Activated T-cell treated with anti-CD3 and anti-CD28 coated beads for 48 hours (primary cell): ENCODE data around the gene CFHR5.
"Not testable (repeated sequence)": the region's sequence is repeated elsewhere in the genome, so short reads cannot be mapped to it uniquely, and the experiment has no call there.

Source experiments
- DNase-seq: peaks from one replicate; pipeline ENCODE4 v3.0.0-alpha.2; 2020; ENCODE audit warnings: low read depth

The CFHR5 gene

DNA sequence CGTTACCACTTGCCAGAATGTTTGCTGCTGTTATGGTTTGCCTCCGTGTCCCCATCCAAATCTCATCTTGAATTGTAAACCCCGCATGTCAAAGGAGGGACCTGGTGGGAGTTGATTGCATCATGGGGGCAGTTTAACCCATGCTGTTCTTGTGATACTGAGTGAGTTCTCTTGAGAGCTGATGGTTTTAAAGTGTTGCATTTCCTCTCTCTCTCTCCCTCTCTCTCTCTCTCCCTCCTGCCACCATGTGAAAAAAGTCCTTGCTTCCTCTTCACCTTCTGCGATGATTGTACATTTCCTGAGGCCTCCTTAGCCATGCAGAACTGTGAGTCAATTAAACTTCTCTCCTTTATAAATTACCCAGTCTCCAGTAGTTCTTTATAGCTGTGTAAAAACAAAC is 44.4 kb downstream of the CFHR5 start:
- DNase-seq = no peak

DNA sequence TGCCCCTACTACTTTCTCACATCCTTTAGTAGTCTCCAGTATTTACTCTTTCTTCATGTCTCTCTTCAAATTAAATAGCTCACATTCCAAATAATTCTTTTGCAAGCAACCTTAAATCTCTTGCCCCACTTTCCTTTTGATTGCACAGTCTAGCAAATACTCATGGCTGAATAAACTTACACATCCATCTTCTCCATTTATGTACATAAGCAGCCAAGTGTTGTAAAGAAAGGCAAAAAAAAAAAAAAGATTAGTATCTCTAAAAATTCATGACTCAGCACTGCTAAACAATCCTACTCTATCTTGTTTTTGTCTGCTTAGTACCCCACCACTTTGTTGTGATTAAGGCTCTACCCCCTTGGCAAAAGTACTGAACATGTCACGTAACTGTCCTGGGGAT is 47.1 kb downstream of the CFHR5 start:
- no peak for DNase-seq

DNA sequence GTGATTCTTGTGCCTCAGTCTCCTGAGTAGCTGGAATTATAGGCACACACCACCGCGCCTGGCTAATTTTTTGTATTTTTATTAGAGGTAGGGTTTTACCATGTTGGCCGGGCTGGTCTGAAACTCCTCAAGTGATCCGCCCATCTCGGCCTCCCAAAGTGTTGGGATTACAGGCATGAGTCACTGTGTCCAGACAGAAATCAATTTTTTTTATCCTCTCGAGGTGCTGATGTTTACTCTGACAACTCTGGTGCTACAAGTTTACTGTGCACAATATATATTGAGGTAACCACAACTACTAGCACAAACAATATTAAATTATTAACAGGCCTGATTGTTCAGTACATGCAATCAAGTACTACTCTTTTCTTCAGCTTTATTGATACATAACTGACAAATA is 50.0 kb downstream of the CFHR5 start:
- no peak for DNase-seq

DNA sequence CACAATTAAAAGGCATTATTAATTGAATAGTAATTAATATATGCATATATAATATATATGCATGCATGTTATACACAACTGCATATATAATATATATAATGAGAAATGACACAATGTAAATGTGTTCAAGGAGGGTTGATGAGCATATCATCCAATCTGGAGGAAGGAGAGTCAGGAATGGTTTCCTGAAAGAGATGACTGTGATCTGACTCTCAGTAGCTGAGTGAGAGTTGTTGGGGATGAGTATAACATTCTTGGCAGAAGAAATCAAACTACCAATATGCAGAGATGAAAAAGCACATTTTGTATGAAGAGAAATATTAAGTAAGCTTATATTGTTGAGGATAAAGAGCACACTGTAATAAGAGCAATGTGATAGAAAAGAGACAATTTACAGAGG is 52.4 kb downstream of the CFHR5 start:
- DNase-seq = no peak

DNA sequence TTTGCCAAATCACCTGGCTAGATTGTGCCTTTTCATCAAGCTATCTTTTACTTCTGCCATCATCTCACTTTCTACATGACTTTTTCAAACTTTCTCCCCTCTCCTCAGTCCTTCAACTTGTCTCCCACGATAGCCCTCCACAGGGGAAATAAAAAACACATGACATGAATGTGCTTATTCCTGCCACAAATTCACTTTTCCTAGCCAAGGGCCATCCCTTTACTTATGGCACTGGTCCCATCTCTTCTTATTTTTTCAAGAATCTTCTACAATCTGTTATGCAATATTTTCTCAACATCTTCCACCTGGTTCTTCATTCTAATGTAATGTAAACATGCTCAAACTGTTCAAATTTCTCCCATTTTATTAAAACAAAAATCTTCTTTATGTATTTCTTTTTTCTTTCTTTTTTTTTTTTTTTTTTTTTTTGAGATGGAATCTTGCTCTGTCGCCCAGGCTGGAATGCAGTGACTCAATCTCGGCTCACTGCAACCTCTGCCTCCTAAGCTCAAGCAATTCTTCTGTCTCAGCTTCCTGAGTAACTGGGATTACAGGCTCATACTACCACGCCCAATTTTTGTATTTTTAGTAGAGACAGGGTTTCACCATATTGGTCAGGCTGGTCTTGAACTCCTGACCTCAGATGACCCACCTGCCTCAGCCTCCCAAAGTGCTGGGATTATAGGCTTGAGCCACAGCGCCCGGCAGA is 57.4 kb downstream of the CFHR5 start:
- DNase-seq = not testable (repeated sequence)

DNA sequence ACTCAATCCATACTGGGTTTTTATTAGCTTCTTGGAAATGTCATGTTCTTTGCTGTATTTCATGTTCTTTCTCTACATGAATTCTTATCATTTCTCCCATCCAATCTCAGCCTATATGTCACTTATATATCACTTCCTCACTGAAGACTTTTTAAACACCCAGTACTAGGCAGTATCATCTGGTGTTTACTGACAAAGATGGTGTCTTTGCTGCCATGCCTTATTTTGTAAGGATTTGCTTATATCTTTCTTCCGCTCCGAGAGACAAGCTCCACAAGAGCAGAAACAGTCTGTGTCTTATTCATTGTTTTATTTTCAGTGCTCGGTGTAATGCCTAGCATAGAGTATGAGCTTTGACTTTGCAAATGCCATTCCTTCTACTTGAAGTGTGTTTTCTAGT is 59.5 kb downstream of the CFHR5 start:
- DNase-seq = no peak

DNA sequence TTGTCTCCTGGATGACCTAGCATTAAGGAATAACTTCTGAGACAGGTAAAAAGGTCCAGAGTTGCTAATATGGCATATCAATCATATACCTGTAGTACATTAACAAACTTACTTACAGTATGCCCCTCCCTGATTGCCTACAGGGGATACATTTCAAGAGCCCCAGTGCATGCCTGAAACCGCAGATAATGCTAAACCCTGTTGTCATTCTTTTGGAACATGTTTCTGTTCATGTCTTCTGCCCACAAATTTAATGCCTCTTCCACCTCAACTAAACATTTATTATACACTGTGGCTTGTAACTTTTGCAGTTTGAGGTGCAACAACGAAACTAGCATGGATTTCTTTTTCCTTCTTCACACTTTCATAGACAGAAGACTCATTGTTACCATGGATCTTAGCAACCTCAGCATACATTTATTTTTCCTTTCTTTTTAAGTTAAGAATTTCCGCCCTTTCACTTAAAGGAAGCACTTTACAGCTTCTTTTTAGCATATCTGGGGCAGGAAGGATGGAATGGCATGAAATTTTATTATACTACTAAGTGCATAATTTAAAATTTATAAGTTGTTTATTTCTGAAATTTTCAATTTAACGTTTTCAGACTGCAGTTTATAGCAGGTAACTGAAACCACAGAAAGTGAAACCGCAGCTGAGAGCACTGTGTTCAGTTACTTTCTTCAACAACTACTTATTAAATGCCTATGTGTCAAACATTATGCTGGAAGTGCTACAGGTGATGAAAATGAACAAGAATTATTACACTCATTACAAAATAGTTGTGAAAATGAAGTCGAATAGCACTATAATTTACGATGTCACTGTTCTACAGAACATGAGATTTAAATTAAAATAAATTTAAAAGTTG is 64.4 kb downstream of the CFHR5 start:
- DNase-seq = no peak

DNA sequence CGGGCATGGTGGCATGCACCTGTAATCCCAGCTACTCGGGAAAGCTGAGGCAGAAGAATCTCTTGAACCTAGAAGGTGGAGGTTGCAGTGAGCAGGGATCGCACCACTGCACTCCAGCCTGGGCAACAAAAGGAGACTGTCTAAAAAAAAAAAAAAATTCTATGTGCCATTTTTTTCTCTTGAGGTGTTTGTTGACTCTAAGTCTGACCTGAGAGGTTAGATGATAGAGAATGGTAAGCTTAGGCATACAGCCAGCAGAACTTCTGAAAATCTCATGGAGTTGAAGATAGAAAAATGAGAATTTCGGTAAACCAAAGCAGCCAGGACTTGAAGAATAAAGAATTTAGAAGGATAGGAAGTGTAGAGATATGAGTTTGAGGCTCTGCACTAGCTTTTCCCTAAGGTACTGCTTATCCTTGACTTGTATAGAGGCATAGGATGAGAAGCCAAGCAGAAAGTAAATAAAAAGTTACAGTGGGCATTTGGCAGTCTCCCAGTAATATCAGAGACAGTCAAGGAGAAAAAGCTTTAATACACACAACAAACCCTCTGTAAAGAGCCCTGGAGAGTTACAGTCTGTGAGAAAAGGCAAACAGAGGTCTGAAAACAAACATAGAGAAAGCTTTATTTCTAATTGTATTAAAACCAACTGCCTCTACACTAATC is 65.5 kb downstream of the CFHR5 start:
- DNase-seq = no peak

DNA sequence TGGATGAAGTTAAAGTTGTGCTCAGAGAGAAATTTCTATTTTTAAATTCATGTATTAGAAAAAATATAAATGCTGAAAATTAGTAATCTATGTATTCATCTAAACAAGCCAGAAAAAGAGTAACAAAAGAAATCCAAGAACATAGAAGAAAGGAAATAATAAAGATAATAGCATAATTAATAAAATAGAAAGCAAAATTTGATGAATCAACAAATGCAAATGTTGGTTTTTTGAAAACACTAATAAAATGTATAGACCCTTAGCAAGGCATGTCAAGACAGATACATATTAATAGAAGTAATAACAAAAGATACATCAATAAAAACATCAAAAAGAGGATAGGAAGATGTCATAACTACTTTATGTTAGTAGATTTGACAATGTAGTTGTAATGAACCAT is 71.7 kb downstream of the CFHR5 start:
- no peak for DNase-seq
